Natural killer cell (primary cell): Measurements from ENCODE around the gene SETD3. TPM values are rescaled to one million over a fixed set of nuclear protein-coding genes. Genes with fewer than 3 reads are reported as not detected.

ENCODE experiments used
- ATAC-seq, 3 donors: fragments of 150-1000 bp in 2 of 3; fragments of 200-7000 bp in 1 of 3; cut with Tn5 transposase; 1 replicate in 1 of 3; 2 replicates in 2 of 3; pipeline ENCODE4 v1.10.0; 2021; ENCODE audit warnings: mild to moderate bottlenecking in 2 of 3, moderate library complexity in 2 of 3
- DNase-seq, 2 donors: peaks; one replicate each; pipeline versions ENCODE4 v3.0.0 to v3.0.0-alpha.2; 2013 to 2021; ENCODE audit warnings: mixed read lengths in 1 of 2
- H3K27ac ChIP-seq: one replicate; pipeline ENCODE4 v1.5.1; 2013; ENCODE audit warnings: mild to moderate bottlenecking, low read length
- H3K27me3 ChIP-seq: one replicate; pipeline ENCODE4 v1.6.1; 2013; ENCODE audit warnings: low read length; ENCODE audit not compliant: control insufficient read depth, insufficient read depth
- H3K36me3 ChIP-seq: one replicate; pipeline ENCODE4 v1.6.1; 2013; ENCODE audit warnings: low read length; ENCODE audit not compliant: control insufficient read depth, insufficient read depth
- H3K4me1 ChIP-seq: one replicate; pipeline ENCODE4 v1.6.1; 2013; ENCODE audit warnings: low read length; ENCODE audit not compliant: control insufficient read depth, insufficient read depth
- H3K4me3 ChIP-seq: one replicate; pipeline ENCODE4 v1.5.1; 2013; ENCODE audit warnings: low read length
- H3K9me3 ChIP-seq: one replicate; pipeline ENCODE4 v1.6.1; 2013; ENCODE audit warnings: low read length; ENCODE audit not compliant: control insufficient read depth, insufficient read depth
- H3K27ac Mint-ChIP-seq, 2 donors: one replicate each; pipeline ENCODE4 v1.8.0; 2022; ENCODE audit warnings: mild to moderate bottlenecking in 2 of 2, mixed read lengths in 2 of 2, moderate library complexity in 1 of 2
- H3K27me3 Mint-ChIP-seq, 2 donors: one replicate each; pipeline ENCODE4 v1.8.0; 2022; ENCODE audit warnings: low read depth in 2 of 2, mixed read lengths in 2 of 2
- H3K36me3 Mint-ChIP-seq: one replicate; pipeline ENCODE4 v1.8.0; 2022; ENCODE audit warnings: mixed read lengths
- H3K4me1 Mint-ChIP-seq, 2 donors: one replicate each; pipeline ENCODE4 v1.8.0; 2022; ENCODE audit warnings: mixed read lengths in 2 of 2
- H3K4me3 Mint-ChIP-seq: one replicate; pipeline ENCODE4 v1.8.0; 2022; ENCODE audit warnings: mild to moderate bottlenecking, moderate library complexity, mixed read lengths
- H3K9me3 Mint-ChIP-seq, 2 donors: one replicate each; pipeline ENCODE4 v1.8.0; 2022; ENCODE audit warnings: mixed read lengths in 2 of 2
- WGBS: methylation state at CpG from one replicate; pipeline ENCODE4 v1.1.7; 2013; ENCODE audit warnings: missing lambda C conversion rate; ENCODE audit not compliant: insufficient coverage; 5-methylcytosine and 5-hydroxymethylcytosine counted together
- intact Hi-C: fragments of 100-400 bp; cut with micrococcal nuclease; formaldehyde crosslinking; loops from one replicate; pipeline ENCODE4 v1.14.2; 2022
- total RNA-seq, 4 donors: library from RNA; stranded (reverse); fragments of 120-200 nt in 1 of 4; gene quantifications; one replicate each; pipeline versions ENCODE4 v1.2.3 to v1.2.4, GENCODE V29; 2013 to 2022
- TF ChIP-seq, protein P1 (sequence below): fragments of 200-600 bp; IDR thresholded peaks from one replicate; pipeline ENCODE4 v1.8.0; 2022; ENCODE audit warnings: antibody characterized with exemption

The SETD3 gene
- total RNA-seq, 3 donors from 2014 or later (not counting 1 experiment from before 2014, with no cell fraction given), result 111 to 160 (median 137) TPM

DNA sequence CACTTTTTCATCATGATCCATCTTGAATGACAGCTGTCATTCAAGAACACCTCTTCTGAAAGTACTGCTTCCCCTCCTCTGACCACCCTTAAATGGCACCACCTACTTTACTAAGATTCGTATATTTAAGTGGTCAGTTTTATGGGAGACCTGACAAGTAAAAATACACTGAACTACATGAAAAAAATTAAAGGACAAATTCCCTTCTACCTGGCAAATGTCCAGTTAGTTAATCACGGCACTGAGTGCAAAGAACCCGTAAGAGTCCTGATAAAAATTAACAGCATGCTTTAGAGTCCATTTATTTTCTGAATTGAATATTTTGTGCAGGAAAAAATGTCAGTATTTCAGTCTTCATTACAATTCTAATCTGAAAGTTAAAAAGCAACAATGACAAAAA is 48.7 kb downstream of the SETD3 start:
- TF ChIP-seq, protein P1, sequence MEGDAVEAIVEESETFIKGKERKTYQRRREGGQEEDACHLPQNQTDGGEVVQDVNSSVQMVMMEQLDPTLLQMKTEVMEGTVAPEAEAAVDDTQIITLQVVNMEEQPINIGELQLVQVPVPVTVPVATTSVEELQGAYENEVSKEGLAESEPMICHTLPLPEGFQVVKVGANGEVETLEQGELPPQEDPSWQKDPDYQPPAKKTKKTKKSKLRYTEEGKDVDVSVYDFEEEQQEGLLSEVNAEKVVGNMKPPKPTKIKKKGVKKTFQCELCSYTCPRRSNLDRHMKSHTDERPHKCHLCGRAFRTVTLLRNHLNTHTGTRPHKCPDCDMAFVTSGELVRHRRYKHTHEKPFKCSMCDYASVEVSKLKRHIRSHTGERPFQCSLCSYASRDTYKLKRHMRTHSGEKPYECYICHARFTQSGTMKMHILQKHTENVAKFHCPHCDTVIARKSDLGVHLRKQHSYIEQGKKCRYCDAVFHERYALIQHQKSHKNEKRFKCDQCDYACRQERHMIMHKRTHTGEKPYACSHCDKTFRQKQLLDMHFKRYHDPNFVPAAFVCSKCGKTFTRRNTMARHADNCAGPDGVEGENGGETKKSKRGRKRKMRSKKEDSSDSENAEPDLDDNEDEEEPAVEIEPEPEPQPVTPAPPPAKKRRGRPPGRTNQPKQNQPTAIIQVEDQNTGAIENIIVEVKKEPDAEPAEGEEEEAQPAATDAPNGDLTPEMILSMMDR, result no peak
- intact Hi-C loops, result no loop called here
- Mint-ChIP-seq H3K4me3 (no peak overlapping the region), H3K27me3 (no peaks in the 10 kb centered on the region), H3K4me1 (peaks cover 69 to 71% of the 10 kb centered on the region in 2 donors), H3K36me3 (peaks cover 16% of the 10 kb centered on the region), H3K27ac (no peak overlapping the region), H3K9me3 (no peaks in the 10 kb centered on the region)
- Histone ChIP-seq H3K27ac (no peak overlapping the region), H3K27me3 (no peaks in the 10 kb centered on the region), H3K4me1 (peaks cover 29% of the 10 kb centered on the region), H3K9me3 (peaks cover 9% of the 10 kb centered on the region), H3K4me3 (no peak overlapping the region), H3K36me3 (peaks cover 22% of the 10 kb centered on the region)
- DNase-seq (no peak), ATAC-seq (no peak)
- WGBS, result 100% methylated on average over 3 of the region's 3 CpGs

DNA sequence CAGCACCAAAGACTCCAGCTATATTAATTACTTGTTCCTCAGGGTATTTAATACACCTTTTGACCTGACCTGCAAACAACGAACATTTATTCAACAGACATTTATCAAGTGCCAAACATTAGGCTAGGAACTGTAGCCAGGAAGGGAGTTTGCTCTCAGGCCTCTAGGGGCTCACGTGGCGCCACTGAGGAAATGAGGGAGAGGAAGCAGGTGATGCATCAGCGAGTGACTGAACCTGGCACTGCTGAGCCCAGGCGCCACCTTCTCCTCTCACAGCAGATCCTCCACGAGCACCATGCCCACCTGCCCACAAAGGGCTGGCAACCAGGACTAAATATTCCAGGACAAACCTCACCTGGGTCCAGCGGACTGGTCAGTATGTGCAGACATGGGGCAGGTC is 50.2 kb downstream of the SETD3 start:
- Mint-ChIP-seq H3K27ac (peak overlapping the region; percentile 30 to 77), H3K4me1 (peaks cover 62 to 63% of the 10 kb centered on the region in 2 donors), H3K36me3 (peaks cover 16% of the 10 kb centered on the region)

DNA sequence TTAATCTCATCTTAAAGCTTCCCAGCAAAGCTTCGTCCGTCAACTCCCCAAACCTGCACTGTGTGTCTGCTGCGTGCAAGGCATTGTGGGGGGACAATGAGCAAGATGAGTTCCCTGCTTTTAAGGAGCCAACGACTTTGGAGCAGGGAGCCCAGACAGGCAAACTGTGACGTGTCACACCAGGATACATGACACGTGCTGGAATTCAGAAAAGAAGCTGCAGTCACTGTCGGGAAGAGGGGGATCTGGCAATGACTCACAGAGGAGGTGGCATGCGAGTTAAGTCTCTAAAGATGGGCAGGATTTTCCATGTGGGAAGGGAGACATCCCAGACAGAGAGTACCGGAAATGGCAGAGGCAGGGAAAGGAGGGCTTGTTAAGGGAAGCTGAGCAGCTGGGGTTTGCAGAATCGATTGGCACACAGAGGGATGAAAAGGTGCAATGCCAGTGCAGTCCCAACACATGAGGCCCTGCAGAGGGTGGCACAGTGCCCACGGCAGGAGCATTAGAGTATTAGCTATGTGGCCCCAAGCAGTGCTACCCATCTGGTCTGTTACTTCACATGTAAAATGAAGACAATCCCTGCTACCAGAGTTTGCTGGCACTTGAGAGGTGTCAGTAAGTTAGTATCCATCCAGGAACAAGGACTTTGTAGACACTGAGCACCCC is 52.9 kb downstream of the SETD3 start:
- Histone ChIP-seq H3K4me3 (no peak overlapping the region), H3K27me3 (no peaks in the 10 kb centered on the region), H3K4me1 (peaks cover 4% of the 10 kb centered on the region), H3K9me3 (peaks cover 9% of the 10 kb centered on the region), H3K27ac (no peak overlapping the region), H3K36me3 (peaks cover 28% of the 10 kb centered on the region)
- WGBS, result 95% methylated on average over 11 of the region's 11 CpGs
- ATAC-seq, result no peak
- H3K36me3 Mint-ChIP-seq, result peaks cover 21% of the 10 kb centered on the region
- no peaks in the 10 kb centered on the region for H3K9me3 Mint-ChIP-seq
- H3K27ac Mint-ChIP-seq, result peak overlapping the region in 1 of 2 donors; percentile 32
- no peak for DNase-seq
- H3K27me3 Mint-ChIP-seq, result no peaks in the 10 kb centered on the region
- H3K4me1 Mint-ChIP-seq, result peaks cover 53 to 56% of the 10 kb centered on the region in 2 donors
- no peak overlapping the region for H3K4me3 Mint-ChIP-seq
- intact Hi-C loops, result no loop called here
- TF ChIP-seq, protein P1, result no peak

More for the DNA sequence above, 50.2 kb downstream of the SETD3 start:
- DNase-seq (peak; percentile 33 to 46), ATAC-seq (peak; percentile 75 to 92 (median 89))
- H3K27me3 Mint-ChIP-seq, result no peaks in the 10 kb centered on the region
- Histone ChIP-seq H3K4me3 (no peak overlapping the region), H3K9me3 (peaks cover 9% of the 10 kb centered on the region), H3K4me1 (peaks cover 14% of the 10 kb centered on the region), H3K27me3 (no peaks in the 10 kb centered on the region), H3K27ac (no peak overlapping the region), H3K36me3 (peaks cover 24% of the 10 kb centered on the region)
- WGBS, result 52% methylated on average over 6 of the region's 7 CpGs
- intact Hi-C loops, result no loop called here
- H3K4me3 Mint-ChIP-seq, result no peak overlapping the region
- H3K9me3 Mint-ChIP-seq, result no peaks in the 10 kb centered on the region
- TF ChIP-seq, protein P1, result peak; percentile 58
